GM21526 (cell line): Measurements from ENCODE around the gene CD3E.

Experiments
- ATAC-seq: cut with Tn5 transposase; IDR thresholded peaks from one replicate; pipeline ENCODE4 v1.9.1; 2021; ENCODE audit warnings: moderate library complexity; ENCODE audit not compliant: unreplicated experiment, low FRiP score

The CD3E gene

GRCh38 chr11:118304568-118305248, at the start of gene CD3E:
CD3E (plus strand) TSS chr11:118304730; CDS start chr11:118304953, 223 bp downstream.
- no peak for ATAC-seq

GRCh38 chr11:118258410-118258809, 46.1 kb upstream of the CD3E start:
- ATAC-seq: no peak

GRCh38 chr11:118259138-118259537, 45.4 kb upstream of the CD3E start:
- no peak for ATAC-seq

GRCh38 chr11:118260353-118260752, 44.2 kb upstream of the CD3E start:
- no peak for ATAC-seq

- ATAC-seq: no peak
Observed at GRCh38 chr11:118263112-118263511, 41.4 kb upstream of the CD3E start.

GRCh38 chr11:118263695-118264568, 40.6 kb upstream of the CD3E start, which contains the start of gene MPZL2:
MPZL2 (minus strand) TSS chr11:118264297; CDS start chr11:118264153, 144 bp downstream.
- no peak for ATAC-seq

- no peak for ATAC-seq
Observed at GRCh38 chr11:118264569-118265465, 39.7 kb upstream of the CD3E start.

- ATAC-seq: no peak
Observed at GRCh38 chr11:118265954-118266353, 38.6 kb upstream of the CD3E start.

- no peak for ATAC-seq
Observed at GRCh38 chr11:118267486-118267885, 37.0 kb upstream of the CD3E start.

GRCh38 chr11:118272001-118272400, 32.5 kb upstream of the CD3E start:
- no peak for ATAC-seq

GRCh38 chr11:118274186-118274585, 30.3 kb upstream of the CD3E start:
- no peak for ATAC-seq

GRCh38 chr11:118275176-118275575, 29.4 kb upstream of the CD3E start:
- no peak for ATAC-seq

- no peak for ATAC-seq
Observed at GRCh38 chr11:118276422-118276821, 28.1 kb upstream of the CD3E start.

GRCh38 chr11:118277312-118277711, 27.2 kb upstream of the CD3E start:
- ATAC-seq: no peak

- no peak for ATAC-seq
Observed at GRCh38 chr11:118281284-118281683, 23.2 kb upstream of the CD3E start.

- ATAC-seq: no peak
Observed at GRCh38 chr11:118282606-118283005, 21.9 kb upstream of the CD3E start.

- no peak for ATAC-seq
Observed at GRCh38 chr11:118283037-118283636, 21.4 kb upstream of the CD3E start.

- ATAC-seq: no peak
Observed at GRCh38 chr11:118283756-118284350, 20.7 kb upstream of the CD3E start.

GRCh38 chr11:118286545-118286944, 18.0 kb upstream of the CD3E start:
- no peak for ATAC-seq

GRCh38 chr11:118287006-118287405, 17.5 kb upstream of the CD3E start:
- ATAC-seq: no peak
